Globus pallidus (tissue), 1 donor: ENCODE data around the gene KIF3C.
"Not testable (repeated sequence)": the region's sequence is repeated elsewhere in the genome, so short reads cannot be mapped to it uniquely, and the experiment has no call there.

ENCODE experiments used
- DNase-seq: peaks from one replicate; pipeline ENCODE4 v3.0.0-alpha.2; 2015; ENCODE audit warnings: low spot score

KIF3C gene

DNA sequence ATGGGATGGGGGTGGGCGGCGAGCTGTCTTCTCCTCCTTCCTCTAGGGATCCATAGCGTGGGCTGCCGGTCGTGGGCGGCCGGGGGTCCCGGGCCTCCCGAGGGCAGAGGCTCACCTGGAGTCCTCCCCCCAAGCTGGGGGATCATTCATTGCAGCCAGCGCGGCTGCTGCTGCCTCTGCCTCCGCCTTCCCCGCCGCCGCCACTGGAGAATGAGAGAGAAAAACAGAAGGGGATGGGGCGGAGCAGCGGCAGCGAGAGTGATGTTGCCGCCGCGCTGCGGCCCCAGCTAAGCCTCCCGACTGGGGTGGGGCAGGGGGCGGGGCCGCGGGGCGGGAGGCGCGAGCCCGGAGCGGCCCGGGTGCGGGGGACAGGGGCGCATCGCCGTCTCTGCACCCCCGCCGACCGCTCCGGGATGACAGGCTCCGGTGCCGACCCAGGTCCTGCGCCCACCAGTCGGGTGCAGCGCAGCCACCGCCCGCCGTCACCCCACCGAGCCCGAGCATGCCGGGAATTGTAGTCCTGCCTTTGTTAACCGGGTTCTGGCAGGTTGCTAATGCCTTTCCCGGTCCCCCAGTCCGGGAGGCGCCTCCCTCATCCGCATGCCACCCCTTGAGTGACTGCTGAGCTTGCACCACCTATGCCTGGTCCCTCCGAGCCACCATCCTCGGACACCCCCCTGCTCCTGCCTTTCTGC, at the start of gene KIF3C:
Gene KIF3C, minus strand, starts transcription at position 225 of the 695 bp plus-strand sequence. CDS start 580 bp downstream, outside the sequence.
- DNase-seq: peak; percentile 73

GRCh38 chr2:26028083-26028482, 45.8 kb upstream of the KIF3C start:
- not testable (repeated sequence) for DNase-seq

GRCh38 chr2:26025509-26025908, 43.2 kb upstream of the KIF3C start:
- no peak for DNase-seq

- no peak for DNase-seq
These were observed 42.0 kb upstream of the KIF3C start for GRCh38 chr2:26024260-26024659.

DNA sequence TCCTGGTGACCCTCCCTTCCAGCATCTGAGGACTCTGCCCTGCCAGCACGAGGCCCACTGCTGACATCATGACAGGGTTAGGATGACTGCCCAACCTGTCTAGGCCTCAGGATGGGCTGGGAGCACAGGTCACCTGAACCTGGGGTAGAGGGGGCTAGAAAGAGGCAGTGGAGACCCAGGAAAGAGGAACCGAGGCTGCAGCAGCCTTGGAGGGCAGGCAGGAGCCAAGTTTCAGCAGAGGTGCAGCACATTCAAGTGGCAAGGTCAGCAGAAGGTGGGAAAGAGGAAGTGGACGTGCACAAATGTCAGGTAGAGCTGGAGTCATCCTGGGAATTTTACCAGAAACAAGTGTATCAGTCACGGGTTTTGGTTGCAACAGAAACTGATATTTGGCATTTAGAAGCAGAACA, 37.9 kb upstream of the KIF3C start:
- no peak for DNase-seq

- DNase-seq: no peak
These were observed 36.1 kb upstream of the KIF3C start for GRCh38 chr2:26018184-26019055.

DNA sequence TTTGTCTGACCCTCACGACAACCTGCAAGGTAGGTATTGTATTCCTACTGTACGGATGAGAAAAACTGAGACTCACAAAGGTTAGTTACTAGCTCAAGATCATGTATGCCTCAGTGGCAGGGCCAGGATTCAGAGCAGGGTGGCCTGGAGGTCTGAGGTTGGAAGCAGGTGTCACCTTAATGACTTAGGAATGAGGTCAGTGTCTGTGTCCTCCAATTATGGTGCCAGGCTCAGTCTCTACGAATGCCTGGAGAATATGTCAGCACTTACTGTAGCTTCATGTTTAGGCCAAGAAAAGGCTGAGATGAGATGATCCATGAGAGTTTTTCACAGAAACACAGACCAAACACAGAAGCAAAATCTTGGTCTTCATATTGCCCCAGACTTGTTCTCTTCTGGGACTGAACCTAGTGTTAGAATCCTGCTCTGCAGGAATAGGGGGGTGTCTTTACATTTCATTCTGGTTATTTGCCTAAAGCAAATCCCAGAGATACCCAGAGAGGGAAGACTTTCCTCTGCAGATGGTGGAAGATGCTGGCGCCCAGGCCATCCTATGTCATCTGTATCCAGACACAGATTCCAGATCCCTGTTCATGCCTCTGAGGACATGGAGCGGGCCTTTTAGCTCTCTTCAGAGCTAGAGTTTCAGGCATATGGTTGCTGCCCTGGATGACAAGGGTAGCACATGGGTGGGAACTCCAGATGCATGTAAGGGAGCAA, 35.3 kb upstream of the KIF3C start:
- DNase-seq: no peak

GRCh38 chr2:26016706-26017045, 34.4 kb upstream of the KIF3C start:
- DNase-seq: not testable (repeated sequence)

GRCh38 chr2:26016012-26016705, 33.9 kb upstream of the KIF3C start:
- DNase-seq: no peak

DNA sequence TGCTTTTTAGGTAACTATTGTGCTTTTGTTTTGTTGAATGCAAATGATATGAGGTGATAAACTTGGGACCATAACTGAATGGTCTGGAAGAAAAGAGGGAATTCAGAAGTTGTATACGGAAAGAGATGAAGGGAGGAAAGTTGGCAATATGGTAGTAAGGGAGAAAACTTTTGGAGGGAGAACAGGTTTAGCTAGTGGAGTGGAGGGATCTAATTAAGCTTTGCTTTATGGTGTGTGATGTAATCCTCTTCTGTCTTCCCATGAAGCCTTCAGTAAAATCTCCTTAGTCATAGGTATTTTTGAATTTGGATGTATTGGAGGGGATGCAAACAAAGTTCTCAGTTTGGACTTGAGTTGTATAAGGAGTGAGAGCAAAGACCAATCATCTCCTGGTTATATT, 31.4 kb upstream of the KIF3C start:
- DNase-seq: no peak

DNA sequence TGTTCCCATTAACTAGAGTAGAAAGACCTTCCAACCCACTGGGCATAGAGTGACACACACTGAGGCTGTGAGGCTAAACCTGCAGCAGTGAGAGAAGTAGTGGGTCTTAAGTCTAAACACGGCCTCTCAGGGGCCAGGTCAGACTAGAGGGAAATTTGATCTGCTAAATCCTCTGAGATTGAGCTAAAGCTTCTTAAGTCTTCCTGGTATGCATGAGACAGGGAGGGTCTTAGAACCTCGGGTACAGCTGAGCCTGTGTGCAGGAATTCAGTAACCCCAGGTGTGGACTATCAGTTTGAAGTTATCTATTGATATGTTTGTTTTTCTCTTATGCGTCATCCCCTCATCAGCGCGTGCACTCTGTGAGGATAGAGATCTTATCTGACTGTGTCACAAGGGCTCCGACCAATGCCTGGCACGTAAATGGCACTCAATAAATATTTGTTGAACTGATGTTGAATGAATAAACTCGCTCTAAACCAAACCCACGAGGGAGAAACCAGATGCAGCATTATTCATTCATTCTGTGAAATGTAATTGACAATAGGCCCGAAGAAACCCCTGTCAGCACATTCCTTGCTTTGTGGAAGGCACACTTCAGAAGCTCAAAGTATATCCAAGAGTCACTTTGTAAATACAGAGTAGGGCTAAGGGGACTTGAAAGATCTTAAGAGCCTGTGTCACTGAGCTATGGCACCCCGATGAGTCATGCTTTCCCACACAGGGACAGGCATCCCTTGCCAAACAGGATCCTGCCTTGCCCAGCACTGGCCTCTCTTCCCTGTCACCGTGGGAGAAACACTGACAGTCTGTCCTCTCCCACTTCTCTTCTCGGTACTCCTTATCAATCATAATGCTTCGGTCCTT, 29.9 kb upstream of the KIF3C start:
- DNase-seq: no peak

DNA sequence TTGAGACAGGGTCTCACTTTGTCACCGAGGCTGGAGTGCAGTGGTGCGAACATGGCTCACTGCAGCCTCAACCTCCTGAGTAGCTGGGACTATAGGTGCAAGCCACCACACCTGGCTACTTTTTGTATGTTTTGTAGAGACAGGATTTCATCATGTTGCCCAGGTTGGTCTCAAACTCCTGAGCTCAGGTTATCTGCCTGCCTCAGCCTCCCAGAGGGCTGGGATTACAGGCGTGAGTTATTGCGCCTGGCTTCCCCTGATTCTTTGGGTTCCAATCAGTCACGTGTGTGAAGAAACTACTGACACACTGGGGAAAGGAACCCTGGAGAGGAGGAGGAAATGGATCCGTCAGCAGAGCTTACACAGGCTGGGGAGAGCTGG, 29.3 kb upstream of the KIF3C start:
- no peak for DNase-seq

- no peak for DNase-seq
These were observed 28.6 kb upstream of the KIF3C start for GRCh38 chr2:26010943-26011342.

DNA sequence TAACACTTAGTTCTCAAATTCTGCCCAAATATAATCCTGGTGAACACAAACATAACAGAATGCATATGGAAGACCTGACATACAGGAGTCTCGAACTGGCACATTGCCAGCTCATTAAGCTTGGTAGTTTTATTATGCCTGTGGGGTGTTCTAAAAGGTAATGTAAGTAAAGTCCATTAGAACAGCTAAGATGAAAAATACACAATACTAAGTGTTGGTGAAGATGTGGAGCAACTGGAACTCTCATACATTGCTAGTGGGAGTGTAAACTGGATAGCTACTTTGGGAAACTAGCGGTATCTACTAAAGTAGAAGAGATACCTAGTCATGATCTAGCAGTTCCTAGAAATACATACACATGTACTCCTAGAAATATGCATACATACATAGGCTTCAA, 27.3 kb upstream of the KIF3C start:
- no peak for DNase-seq

DNA sequence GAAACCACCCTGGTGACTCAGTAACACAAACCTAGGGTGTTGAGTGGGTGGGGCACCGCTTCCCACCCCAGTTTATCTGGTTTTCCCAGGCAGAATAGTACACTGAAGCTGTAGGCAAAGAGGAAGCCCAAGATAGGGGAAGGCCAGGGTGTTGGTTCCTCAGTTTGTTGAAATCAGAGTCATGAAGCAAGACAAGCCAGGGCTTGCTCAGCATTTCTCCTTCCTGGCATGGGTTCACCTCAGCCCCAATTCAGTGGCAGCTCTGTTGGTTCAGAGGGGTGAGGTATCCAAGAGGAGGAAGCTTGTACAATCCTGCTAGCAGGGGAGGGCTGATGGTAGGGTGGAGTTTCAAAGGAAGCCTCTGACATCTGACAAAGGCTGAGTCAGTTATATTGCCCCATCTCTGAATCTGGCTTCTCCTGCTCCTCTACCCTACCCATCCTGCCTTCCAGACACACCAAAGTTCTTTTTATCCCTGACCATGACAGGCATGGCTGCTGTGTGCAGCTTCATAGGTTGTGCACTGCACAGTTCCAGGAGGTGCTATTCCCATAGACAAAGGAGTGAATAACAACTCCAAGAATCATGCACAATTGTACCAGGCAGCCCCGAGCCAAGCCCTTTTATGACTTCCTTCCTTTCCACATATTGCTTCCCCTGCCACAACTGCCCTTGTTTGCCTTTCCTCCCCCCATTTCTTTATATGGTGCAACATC, 26.7 kb upstream of the KIF3C start:
- peak; percentile 75 for DNase-seq

GRCh38 chr2:26008095-26008494, 25.8 kb upstream of the KIF3C start:
- no peak for DNase-seq

GRCh38 chr2:26002632-26003310, 20.5 kb upstream of the KIF3C start:
- DNase-seq: no peak

- peak; percentile 84 for DNase-seq
These were observed 19.6 kb upstream of the KIF3C start for GRCh38 chr2:26001743-26002351.

GRCh38 chr2:26000561-26001082, 18.3 kb upstream of the KIF3C start:
- peak; percentile 80 for DNase-seq
